Measurements from ENCODE around the gene SH2D3C.

The SH2D3C gene

GRCh38 chr9:127733614-127734013 lies 44.9 kb downstream of the SH2D3C start:
- Histone ChIP-seq H3K9ac (no peak overlapping the region), H3K27ac (no peak overlapping the region), H3K4me2 (ENCODE audit: low read length) (no peak overlapping the region), H3K27me3 (ENCODE audit: control insufficient read depth, insufficient read depth, low read length) (no peaks in the 10 kb centered on the region), H3K4me3 (ENCODE audit: low read depth, low read length) (no peak overlapping the region), H3K79me2 (no peaks in the 10 kb centered on the region), H3K36me3 (ENCODE audit: control insufficient read depth, insufficient read depth, low read length) (no peaks in the 10 kb centered on the region), H3K4me1 (no peaks in the 10 kb centered on the region), H2AFZ (no peak overlapping the region), H3K9me3 (ENCODE audit: control insufficient read depth, low read length) (no peaks in the 10 kb centered on the region)
- TF ChIP-seq, protein P1, sequence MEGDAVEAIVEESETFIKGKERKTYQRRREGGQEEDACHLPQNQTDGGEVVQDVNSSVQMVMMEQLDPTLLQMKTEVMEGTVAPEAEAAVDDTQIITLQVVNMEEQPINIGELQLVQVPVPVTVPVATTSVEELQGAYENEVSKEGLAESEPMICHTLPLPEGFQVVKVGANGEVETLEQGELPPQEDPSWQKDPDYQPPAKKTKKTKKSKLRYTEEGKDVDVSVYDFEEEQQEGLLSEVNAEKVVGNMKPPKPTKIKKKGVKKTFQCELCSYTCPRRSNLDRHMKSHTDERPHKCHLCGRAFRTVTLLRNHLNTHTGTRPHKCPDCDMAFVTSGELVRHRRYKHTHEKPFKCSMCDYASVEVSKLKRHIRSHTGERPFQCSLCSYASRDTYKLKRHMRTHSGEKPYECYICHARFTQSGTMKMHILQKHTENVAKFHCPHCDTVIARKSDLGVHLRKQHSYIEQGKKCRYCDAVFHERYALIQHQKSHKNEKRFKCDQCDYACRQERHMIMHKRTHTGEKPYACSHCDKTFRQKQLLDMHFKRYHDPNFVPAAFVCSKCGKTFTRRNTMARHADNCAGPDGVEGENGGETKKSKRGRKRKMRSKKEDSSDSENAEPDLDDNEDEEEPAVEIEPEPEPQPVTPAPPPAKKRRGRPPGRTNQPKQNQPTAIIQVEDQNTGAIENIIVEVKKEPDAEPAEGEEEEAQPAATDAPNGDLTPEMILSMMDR (IDR thresholded peaks at IDR 0.05): no peak

GRCh38 chr9:127732444-127732843 lies 46.0 kb downstream of the SH2D3C start:
- no peaks in the 10 kb centered on the region for H3K9me3 ChIP-seq (ENCODE audit: control insufficient read depth, low read length)
- H3K4me2 ChIP-seq (ENCODE audit: low read length): no peak overlapping the region
- H3K4me3 ChIP-seq (ENCODE audit: low read depth, low read length): no peak overlapping the region
- H3K27ac ChIP-seq: no peak overlapping the region
- no peaks in the 10 kb centered on the region for H3K36me3 ChIP-seq (ENCODE audit: control insufficient read depth, insufficient read depth, low read length)
- H3K27me3 ChIP-seq (ENCODE audit: control insufficient read depth, insufficient read depth, low read length): no peaks in the 10 kb centered on the region
- H3K4me1 ChIP-seq: no peaks in the 10 kb centered on the region
- TF ChIP-seq, protein P1 (IDR thresholded peaks at IDR 0.05): no peak
- H3K9ac ChIP-seq: no peak overlapping the region
- no peaks in the 10 kb centered on the region for H3K79me2 ChIP-seq
- no peak overlapping the region for H2AFZ ChIP-seq

GRCh38 chr9:127731938-127732337 lies 46.5 kb downstream of the SH2D3C start:
- no peaks in the 10 kb centered on the region for H3K79me2 ChIP-seq
- H3K27ac ChIP-seq: no peak overlapping the region
- H3K9me3 ChIP-seq (ENCODE audit: control insufficient read depth, low read length): no peaks in the 10 kb centered on the region
- H3K4me1 ChIP-seq: no peaks in the 10 kb centered on the region
- no peak overlapping the region for H3K4me3 ChIP-seq (ENCODE audit: low read depth, low read length)
- H2AFZ ChIP-seq: no peak overlapping the region
- H3K27me3 ChIP-seq (ENCODE audit: control insufficient read depth, insufficient read depth, low read length): no peaks in the 10 kb centered on the region
- no peak overlapping the region for H3K4me2 ChIP-seq (ENCODE audit: low read length)
- no peak overlapping the region for H3K9ac ChIP-seq
- no peaks in the 10 kb centered on the region for H3K36me3 ChIP-seq (ENCODE audit: control insufficient read depth, insufficient read depth, low read length)
- TF ChIP-seq, protein P1 (IDR thresholded peaks at IDR 0.05): no peak

DNA sequence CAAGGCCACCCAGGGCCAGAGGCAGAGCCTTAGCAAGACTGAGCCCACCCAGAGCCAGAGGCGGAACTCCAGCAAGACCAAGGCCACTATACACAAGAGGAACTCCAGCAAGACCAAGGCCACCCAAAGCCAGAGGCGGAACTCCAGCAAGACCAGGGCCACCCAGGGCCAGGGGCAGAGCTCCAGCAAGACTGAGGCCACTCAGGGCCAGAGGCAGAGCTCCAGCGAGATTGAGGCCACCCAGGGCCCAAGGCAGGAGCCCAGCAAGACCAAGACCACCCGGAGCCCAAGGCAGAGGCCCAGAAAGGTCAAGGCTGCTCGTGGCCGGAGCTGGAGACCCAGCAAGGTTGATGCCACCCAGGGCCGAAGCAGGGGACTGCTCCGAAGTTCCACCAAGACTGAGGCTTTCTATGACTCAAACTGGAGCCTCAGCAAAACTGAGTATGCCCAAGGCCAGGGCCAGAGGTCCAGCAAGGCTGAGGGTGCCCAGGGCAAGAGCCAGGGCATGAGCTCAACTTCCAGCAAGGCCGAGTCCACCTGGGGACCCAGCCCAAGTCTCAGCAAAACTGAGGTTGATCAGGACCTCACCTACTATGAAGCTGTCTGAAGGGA lies 47.6 kb downstream of the SH2D3C start:
- H3K9ac ChIP-seq: no peak overlapping the region
- H3K4me1 ChIP-seq: no peaks in the 10 kb centered on the region
- TF ChIP-seq, protein P1 (IDR thresholded peaks at IDR 0.05): no peak
- H3K4me3 ChIP-seq (ENCODE audit: low read depth, low read length): no peak overlapping the region
- no peak overlapping the region for H3K27ac ChIP-seq
- no peaks in the 10 kb centered on the region for H3K9me3 ChIP-seq (ENCODE audit: control insufficient read depth, low read length)
- H3K36me3 ChIP-seq (ENCODE audit: control insufficient read depth, insufficient read depth, low read length): no peaks in the 10 kb centered on the region
- no peak overlapping the region for H2AFZ ChIP-seq
- H3K4me2 ChIP-seq (ENCODE audit: low read length): no peak overlapping the region
- H3K79me2 ChIP-seq: no peaks in the 10 kb centered on the region
- H3K27me3 ChIP-seq (ENCODE audit: control insufficient read depth, insufficient read depth, low read length): no peaks in the 10 kb centered on the region

DNA sequence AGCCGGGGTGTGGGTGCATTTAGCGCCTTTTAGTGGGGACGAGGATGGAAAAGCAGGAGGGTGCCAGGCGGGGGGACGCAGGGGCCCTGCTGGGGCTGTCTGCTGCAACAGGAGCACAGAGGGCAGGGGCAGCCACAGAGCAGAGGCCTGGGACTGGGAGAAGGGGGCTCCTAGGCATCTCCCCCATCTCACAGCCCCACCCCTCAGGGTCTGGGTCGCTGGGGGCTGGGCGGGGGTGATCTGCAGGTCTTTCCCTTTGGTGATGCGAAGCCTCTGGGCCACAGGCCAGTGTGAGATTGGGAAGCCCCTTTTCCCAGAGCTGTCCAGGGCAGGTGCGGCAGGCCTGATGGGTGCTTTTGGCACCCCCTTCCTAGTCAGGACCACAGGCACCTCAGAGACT lies 48.2 kb downstream of the SH2D3C start:
- Histone ChIP-seq H2AFZ (no peak overlapping the region), H3K27me3 (ENCODE audit: control insufficient read depth, insufficient read depth, low read length) (no peaks in the 10 kb centered on the region), H3K4me2 (ENCODE audit: low read length) (no peak overlapping the region), H3K27ac (no peak overlapping the region), H3K4me3 (ENCODE audit: low read depth, low read length) (no peak overlapping the region), H3K9ac (no peak overlapping the region), H3K36me3 (ENCODE audit: control insufficient read depth, insufficient read depth, low read length) (no peaks in the 10 kb centered on the region), H3K4me1 (no peaks in the 10 kb centered on the region), H3K9me3 (ENCODE audit: control insufficient read depth, low read length) (no peaks in the 10 kb centered on the region), H3K79me2 (no peaks in the 10 kb centered on the region)
- TF ChIP-seq, protein P1 (IDR thresholded peaks at IDR 0.05): no peak
